EL (cell line): Measurements from ENCODE around the gene ZNG1A.
"Not testable (repeated sequence)": the region's sequence is repeated elsewhere in the genome, so short reads cannot be mapped to it uniquely, and the experiment has no call there.

ENCODE experiments used
- DNase-seq: peaks from one replicate; pipeline ENCODE4 v3.0.0-alpha.2; 2016

Gene ZNG1A

DNA sequence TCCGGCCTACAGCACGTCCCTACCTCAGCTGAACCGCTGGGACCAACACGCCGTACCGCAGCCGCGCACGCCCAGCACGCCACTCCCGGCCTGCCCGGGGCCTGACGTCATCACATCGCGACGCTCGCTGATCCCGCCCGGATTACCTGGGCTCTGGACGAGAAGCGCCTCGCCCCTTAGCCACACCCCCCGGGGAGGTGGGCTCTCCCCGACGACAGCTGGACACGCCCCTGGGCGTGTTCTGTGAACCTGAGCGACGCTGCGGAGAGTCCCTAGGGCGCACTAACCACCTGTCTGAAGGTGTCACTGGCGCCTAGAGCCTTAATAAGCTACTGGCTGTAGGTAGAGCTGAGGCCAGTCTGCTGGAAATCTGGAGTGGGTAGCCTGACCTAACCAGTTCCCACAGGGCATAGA, at the start of gene ZNG1A:
ZNG1A (minus strand) TSS at position 87 of the 414 bp plus-strand sequence. CDS start 87 bp downstream, outside the sequence.
- peak; percentile 52 for DNase-seq

- DNase-seq: no peak
These were observed 49.0 kb upstream of the ZNG1A start for GRCh38 chr9:227860-228259.

- DNase-seq: no peak
These were observed 46.0 kb upstream of the ZNG1A start for GRCh38 chr9:224582-225520.

DNA sequence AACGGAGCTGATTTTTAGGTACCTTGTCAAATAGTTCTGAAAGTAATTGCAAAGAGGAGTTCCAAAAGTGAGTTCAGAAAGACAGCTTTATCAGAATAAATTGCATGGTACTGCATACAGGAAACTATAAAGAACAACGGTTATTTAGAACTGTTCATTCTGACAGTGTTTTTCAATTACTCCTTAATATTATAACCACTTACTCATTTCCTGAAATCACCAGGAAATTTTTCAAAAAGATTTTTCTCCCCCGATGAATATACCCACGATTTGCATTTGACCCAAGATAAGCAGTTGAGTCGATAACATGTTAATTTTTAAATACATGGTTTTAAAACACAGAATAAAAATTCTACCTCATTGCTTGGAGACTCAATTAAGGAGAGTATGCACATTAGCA, 45.2 kb upstream of the ZNG1A start:
- no peak for DNase-seq

- DNase-seq: no peak
These were observed 44.3 kb upstream of the ZNG1A start for GRCh38 chr9:223152-223551.

GRCh38 chr9:221989-222776, 43.3 kb upstream of the ZNG1A start:
- no peak for DNase-seq

DNA sequence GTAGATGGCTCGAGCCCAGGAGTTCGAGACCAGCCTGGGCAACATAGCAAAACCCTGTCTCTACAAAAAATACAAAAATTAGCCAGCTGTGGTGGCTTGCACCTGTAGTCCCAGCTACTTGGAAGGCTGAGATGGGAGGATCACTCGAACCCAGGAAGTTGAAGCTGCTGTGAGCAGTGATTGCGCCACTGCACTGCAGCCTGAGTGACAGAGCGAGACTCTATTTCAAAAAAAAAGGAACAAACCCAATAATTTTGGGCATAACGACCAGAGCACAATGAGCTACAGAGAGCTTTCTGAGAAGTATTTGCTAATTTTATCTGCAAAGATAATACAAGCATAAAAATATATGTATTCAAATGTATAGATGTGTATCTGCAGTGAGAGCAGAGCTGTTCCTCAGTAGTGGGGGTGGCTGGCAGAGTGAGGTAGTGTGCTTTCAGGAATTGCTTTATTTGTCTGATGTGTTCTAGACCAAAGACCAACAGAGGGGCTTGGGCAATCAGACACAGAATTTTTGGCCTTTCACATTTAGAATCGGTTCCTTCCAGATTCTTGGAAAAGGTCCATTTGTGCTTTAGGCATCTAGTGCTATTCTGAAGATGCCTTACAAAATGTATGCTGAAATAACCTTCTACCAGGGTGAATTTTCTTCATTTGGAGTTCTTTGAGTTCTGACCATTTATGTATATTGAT, 41.0 kb upstream of the ZNG1A start:
- no peak for DNase-seq

DNA sequence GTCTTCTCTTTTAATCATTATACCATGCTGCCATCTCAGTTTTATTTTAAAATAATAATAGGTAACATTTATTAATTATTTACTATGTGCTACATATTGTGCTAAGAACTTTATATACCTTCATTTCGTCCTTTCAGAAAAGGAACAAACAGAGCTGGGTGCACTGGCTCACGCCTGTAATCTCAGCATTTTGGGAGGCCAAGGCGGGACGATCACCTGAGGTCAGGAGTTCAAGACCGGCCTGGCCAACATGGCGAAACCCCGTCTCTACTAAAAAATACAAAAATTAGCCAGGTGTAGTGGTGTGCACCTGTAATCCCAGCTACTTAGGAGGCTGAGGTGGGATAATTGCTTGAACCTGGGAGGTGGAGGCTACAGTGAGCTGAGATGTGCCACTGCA, 40.2 kb upstream of the ZNG1A start:
- not testable (repeated sequence) for DNase-seq

GRCh38 chr9:217950-218349, 39.1 kb upstream of the ZNG1A start:
- no peak for DNase-seq

DNA sequence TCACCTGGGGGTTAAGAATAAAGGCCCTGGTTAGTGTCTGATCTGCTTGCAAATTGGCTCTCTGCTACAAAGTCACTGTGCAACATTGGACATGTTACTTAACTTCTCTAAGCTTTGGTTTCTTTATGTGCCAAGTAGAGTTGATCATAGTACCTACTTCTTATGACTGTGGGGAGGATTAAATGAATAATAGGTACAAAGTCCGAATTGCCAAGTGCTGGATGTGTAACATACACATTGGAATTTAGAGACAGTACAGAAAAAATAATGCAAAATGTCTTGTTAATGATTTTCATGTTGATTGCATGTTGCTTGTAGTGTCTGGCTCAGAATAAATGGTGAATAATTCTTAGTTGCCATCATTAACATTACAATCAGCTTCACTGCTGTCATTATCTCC, 38.0 kb upstream of the ZNG1A start:
- DNase-seq: no peak

DNA sequence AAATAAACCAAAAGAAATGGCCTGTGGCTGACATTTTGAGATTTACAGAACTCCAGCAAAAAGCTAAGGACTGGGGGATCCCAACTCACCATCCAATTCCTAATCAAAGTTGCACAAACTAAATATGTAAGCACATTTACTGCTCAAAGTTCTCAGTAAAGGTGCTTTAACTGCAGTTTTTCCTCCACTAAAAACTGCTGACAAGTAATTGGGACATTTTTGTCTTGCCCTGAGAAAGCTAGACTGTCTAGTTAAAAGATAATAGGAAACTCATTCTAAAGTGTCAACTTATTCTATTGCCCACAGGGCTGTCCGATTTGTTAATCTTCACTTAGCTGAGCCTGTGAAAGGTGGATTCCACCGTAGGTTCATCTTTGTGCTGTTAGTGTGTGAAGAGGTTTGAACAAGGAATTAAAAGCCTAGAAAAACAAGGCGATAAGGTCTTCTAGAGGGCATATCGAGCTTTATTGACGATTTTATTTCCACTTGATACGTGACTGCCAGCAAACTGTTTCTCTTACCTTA, 36.8 kb upstream of the ZNG1A start:
- no peak for DNase-seq

- peak; percentile 34 for DNase-seq
These were observed 36.0 kb upstream of the ZNG1A start, which contains the start of gene DOCK8 for GRCh38 chr9:214648-215493. DOCK8 (plus strand) TSS chr9:214865; CDS start chr9:214977, 112 bp downstream.

- no peak for DNase-seq
These were observed 35.4 kb upstream of the ZNG1A start for GRCh38 chr9:214351-214647.

GRCh38 chr9:213901-214300, 35.0 kb upstream of the ZNG1A start:
- DNase-seq: not testable (repeated sequence)

GRCh38 chr9:212297-212696, 33.4 kb upstream of the ZNG1A start:
- no peak for DNase-seq

DNA sequence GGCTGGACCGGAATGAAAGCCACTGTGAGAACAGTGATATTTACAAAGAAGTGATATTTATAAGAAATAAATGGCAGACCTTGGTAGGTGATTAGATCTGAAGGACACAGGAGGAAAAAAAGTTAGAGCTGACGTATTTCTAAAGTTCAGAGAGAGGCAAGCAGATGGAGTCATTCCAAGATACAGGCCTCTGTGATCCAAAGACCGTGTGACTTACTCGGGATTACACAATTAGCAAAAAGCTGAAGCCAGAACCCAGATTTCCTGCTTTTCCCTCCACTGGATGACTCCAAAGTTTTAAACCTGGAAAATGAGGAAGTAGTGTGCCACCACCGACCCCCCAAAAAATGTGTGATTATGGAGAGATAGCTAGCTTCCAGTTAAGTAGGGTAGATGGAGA, 32.7 kb upstream of the ZNG1A start:
- DNase-seq: no peak

DNA sequence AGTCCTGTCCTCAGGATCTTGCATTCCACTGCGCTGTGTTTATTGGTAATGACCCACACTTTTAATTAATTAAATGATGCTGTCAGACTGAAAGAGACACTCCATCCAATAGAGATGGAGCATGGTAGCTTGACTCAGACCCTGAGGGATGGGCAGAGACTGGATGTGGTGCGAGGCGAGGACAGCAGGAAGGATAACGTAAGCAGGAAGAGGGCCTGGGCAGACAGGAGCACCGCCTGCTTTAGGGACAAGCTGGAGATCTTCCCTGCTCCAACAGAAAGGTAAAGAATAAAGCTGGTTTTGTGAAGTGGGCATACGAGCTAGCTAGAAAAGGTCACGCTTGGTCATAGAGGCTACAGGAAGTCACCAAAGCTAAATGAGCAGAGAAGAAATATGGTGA, 32.2 kb upstream of the ZNG1A start:
- DNase-seq: no peak

- no peak for DNase-seq
These were observed 30.4 kb upstream of the ZNG1A start for GRCh38 chr9:209143-209758.

- no peak for DNase-seq
These were observed 27.6 kb upstream of the ZNG1A start for GRCh38 chr9:206481-206880.

DNA sequence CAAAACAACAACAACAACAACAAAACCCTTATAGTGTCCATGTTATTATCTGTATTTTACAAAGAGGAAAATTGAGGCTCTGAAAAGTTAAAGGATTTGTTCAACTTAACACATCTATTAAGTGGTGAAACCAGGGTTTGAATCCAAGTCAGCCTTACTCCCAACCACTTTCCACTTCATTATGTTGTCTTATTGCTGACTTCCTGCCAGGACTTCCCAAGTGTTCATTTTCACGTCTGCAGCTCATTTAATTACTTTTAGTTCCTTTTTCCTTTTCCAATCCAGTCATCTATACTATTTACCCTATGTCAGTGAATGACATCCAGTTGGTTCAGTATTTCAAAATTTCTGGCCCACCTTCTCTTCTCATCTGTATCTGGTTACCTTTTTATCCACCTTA, 20.7 kb upstream of the ZNG1A start:
- not testable (repeated sequence) for DNase-seq

DNA sequence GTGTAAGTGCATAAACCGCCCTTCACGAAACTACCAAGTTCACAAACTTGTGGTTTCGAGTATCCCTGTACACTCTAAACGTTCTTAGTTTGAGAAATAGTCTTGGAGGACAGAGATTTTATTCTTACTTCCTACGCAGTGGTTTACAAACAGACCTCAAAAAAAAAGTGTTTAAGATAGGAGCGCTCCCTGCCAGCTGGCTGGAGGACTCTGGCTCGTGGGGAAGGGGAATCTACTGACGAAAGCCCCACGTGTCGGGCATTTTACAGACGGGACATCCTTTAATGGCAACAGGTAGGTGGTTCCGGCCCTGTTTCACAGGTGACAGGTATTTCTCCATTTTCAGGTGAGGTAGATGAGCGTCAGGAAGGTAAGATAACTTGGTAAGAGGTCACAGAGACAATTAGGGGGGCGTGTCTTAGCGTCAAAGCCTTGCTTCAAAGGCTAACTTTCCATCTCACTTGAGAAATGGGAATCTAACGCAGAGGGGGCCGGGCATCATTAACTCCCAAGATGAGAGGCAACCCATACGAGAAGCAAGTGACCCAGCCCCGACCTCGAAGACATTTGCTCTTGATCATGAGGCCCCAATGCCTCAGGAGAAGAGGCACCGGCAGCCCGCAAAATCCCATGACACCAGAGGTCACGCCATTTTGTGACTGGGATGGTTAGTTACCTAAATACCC, 573 bp downstream of the ZNG1A start:
- DNase-seq: not testable (repeated sequence)
